BLaER1 (cell line): ENCODE data around the gene SSMEM1.
"Not testable (repeated sequence)": the region's sequence is repeated elsewhere in the genome, so short reads cannot be mapped to it uniquely, and the experiment has no call there.

Experiments used
- H3K27ac ChIP-seq: shearing (Covaris generic); formaldehyde crosslinking; 2 replicates; pipeline ENCODE4 v1.8.1; 2022
- H3K27me3 ChIP-seq: shearing (Covaris generic); formaldehyde crosslinking; 2 replicates; pipeline ENCODE4 v1.8.1; 2022
- H3K36me3 ChIP-seq: shearing (Covaris generic); formaldehyde crosslinking; 2 replicates; pipeline ENCODE4 v1.8.1; 2022
- H3K4me1 ChIP-seq: shearing (Covaris generic); formaldehyde crosslinking; 2 replicates; pipeline ENCODE4 v1.8.1; 2022
- H3K4me2 ChIP-seq: shearing (Covaris generic); formaldehyde crosslinking; 2 replicates; pipeline ENCODE4 v1.8.1; 2022
- H3K4me3 ChIP-seq: shearing (Covaris generic); formaldehyde crosslinking; 2 replicates; pipeline ENCODE4 v1.8.1; 2022
- H3K9ac ChIP-seq: shearing (Covaris generic); formaldehyde crosslinking; 2 replicates; pipeline ENCODE4 v1.8.1; 2022
- H3K9me3 ChIP-seq: shearing (Covaris generic); formaldehyde crosslinking; 2 replicates; pipeline ENCODE4 v1.8.1; 2022
- H4K20me1 ChIP-seq: shearing (Covaris generic); formaldehyde crosslinking; 2 replicates; pipeline ENCODE4 v1.8.1; 2022
- Cebpa-rat ChIP-seq: shearing (Covaris generic); IDR thresholded peaks from 2 replicates; pipeline ENCODE4 v1.8.1; 2022

Gene SSMEM1

GRCh38 chr7:130226333-130226732 is 18.7 kb downstream of the SSMEM1 start:
- no peak overlapping the region for H3K27ac ChIP-seq
- H4K20me1 ChIP-seq: no peaks in the 10 kb centered on the region

GRCh38 chr7:130227883-130228575 is 20.4 kb downstream of the SSMEM1 start:
- Histone ChIP-seq H3K27me3 (no peaks in the 10 kb centered on the region), H3K4me3 (no peak overlapping the region), H3K4me1 (peaks cover 3% of the 10 kb centered on the region; the same call in 1 of the 2 replicates), H3K9ac (no peak overlapping the region), H3K27ac (no peak overlapping the region), H3K4me2 (0 out of 2 replicates have a peak overlapping the region, but pooled peaks have one; percentile 18), H3K9me3 (peaks cover 13% of the 10 kb centered on the region; the same call in 1 of the 2 replicates), H4K20me1 (no peaks in the 10 kb centered on the region), H3K36me3 (no peaks in the 10 kb centered on the region)
- TF ChIP-seq Cebpa-rat: no peak

More at GRCh38 chr7:130226333-130226732, 18.7 kb downstream of the SSMEM1 start:
- H3K4me1 ChIP-seq: peaks cover 3% of the 10 kb centered on the region; the same call in 1 of the 2 replicates
- no peak overlapping the region for H3K4me3 ChIP-seq
- no peaks in the 10 kb centered on the region for H3K27me3 ChIP-seq
- H3K4me2 ChIP-seq: no peak overlapping the region
- peaks cover 9% of the 10 kb centered on the region; the same call in 1 of the 2 replicates for H3K9me3 ChIP-seq
- TF ChIP-seq Cebpa-rat: no peak
- H3K36me3 ChIP-seq: no peaks in the 10 kb centered on the region
- no peak overlapping the region for H3K9ac ChIP-seq

- no peak overlapping the region for H3K27ac ChIP-seq
- H3K27me3 ChIP-seq: no peaks in the 10 kb centered on the region
- no peak for TF ChIP-seq Cebpa-rat
- H4K20me1 ChIP-seq: no peaks in the 10 kb centered on the region
- H3K4me2 ChIP-seq: peak overlapping the region; percentile 18; the same call in 1 of the 2 replicates
- no peak overlapping the region for H3K9ac ChIP-seq
- H3K9me3 ChIP-seq: peaks cover 13% of the 10 kb centered on the region; the same call in 1 of the 2 replicates
- H3K36me3 ChIP-seq: no peaks in the 10 kb centered on the region
- H3K4me3 ChIP-seq: no peak overlapping the region
- H3K4me1 ChIP-seq: peaks cover 3% of the 10 kb centered on the region; the same call in 1 of the 2 replicates
Measured at GRCh38 chr7:130228840-130229502, 21.3 kb downstream of the SSMEM1 start.

GRCh38 chr7:130229981-130230380 is 22.3 kb downstream of the SSMEM1 start:
- H3K4me2 ChIP-seq, H3K36me3 ChIP-seq, H4K20me1 ChIP-seq, H3K27ac ChIP-seq, H3K4me3 ChIP-seq, H3K27me3 ChIP-seq, H3K9ac ChIP-seq, H3K4me1 ChIP-seq: not testable (repeated sequence)
- H3K9me3 ChIP-seq: peaks cover 13% of the 10 kb centered on the region; the same call in 1 of the 2 replicates

GRCh38 chr7:130231792-130232191 is 24.1 kb downstream of the SSMEM1 start:
- H3K9me3 ChIP-seq: peaks cover 13% of the 10 kb centered on the region; the same call in 1 of the 2 replicates
- peaks cover 3% of the 10 kb centered on the region; the same call in 1 of the 2 replicates for H3K4me1 ChIP-seq
- no peak overlapping the region for H3K27ac ChIP-seq
- H3K9ac ChIP-seq: no peak overlapping the region
- no peaks in the 10 kb centered on the region for H3K36me3 ChIP-seq
- no peaks in the 10 kb centered on the region for H3K27me3 ChIP-seq
- TF ChIP-seq Cebpa-rat: no peak
- no peak overlapping the region for H3K4me2 ChIP-seq
- no peak overlapping the region for H3K4me3 ChIP-seq
- H4K20me1 ChIP-seq: no peaks in the 10 kb centered on the region

- H3K4me2 ChIP-seq: no peak overlapping the region
- H3K9ac ChIP-seq: no peak overlapping the region
- H4K20me1 ChIP-seq: no peaks in the 10 kb centered on the region
- H3K4me1 ChIP-seq: peaks cover 3% of the 10 kb centered on the region; the same call in 1 of the 2 replicates
- H3K36me3 ChIP-seq: no peaks in the 10 kb centered on the region
- H3K27ac ChIP-seq: no peak overlapping the region
- TF ChIP-seq Cebpa-rat: no peak
- H3K4me3 ChIP-seq: no peak overlapping the region
- H3K9me3 ChIP-seq: peaks cover 13% of the 10 kb centered on the region; the same call in 1 of the 2 replicates
- H3K27me3 ChIP-seq: no peaks in the 10 kb centered on the region
Measured at GRCh38 chr7:130232209-130232608, 24.5 kb downstream of the SSMEM1 start.

GRCh38 chr7:130234078-130234477 is 26.4 kb downstream of the SSMEM1 start:
- H3K27ac ChIP-seq: no peak overlapping the region
- peaks cover 13% of the 10 kb centered on the region; the same call in 1 of the 2 replicates for H3K9me3 ChIP-seq
- H4K20me1 ChIP-seq: no peaks in the 10 kb centered on the region
- H3K27me3 ChIP-seq: no peaks in the 10 kb centered on the region
- TF ChIP-seq Cebpa-rat: no peak
- H3K9ac ChIP-seq: no peak overlapping the region
- 0 out of 2 replicates have a peak, but pooled peaks cover under 1% of the 10 kb centered on the region for H3K4me1 ChIP-seq
- H3K4me3 ChIP-seq: no peak overlapping the region
- H3K4me2 ChIP-seq: no peak overlapping the region
- H3K36me3 ChIP-seq: no peaks in the 10 kb centered on the region

GRCh38 chr7:130236361-130236760 is 28.7 kb downstream of the SSMEM1 start:
- not testable (repeated sequence) for H3K36me3 ChIP-seq, H3K9ac ChIP-seq

GRCh38 chr7:130240240-130240639 is 32.6 kb downstream of the SSMEM1 start:
- Histone ChIP-seq H3K27ac (no peak overlapping the region), H3K4me3 (no peak overlapping the region), H3K4me2 (no peak overlapping the region), H3K9me3 (no peaks in the 10 kb centered on the region), H4K20me1 (no peaks in the 10 kb centered on the region), H3K36me3 (no peaks in the 10 kb centered on the region), H3K27me3 (no peaks in the 10 kb centered on the region), H3K9ac (no peak overlapping the region), H3K4me1 (no peaks in the 10 kb centered on the region)
- no peak for TF ChIP-seq Cebpa-rat

More at GRCh38 chr7:130236361-130236760, 28.7 kb downstream of the SSMEM1 start:
- H3K27ac ChIP-seq, H3K4me3 ChIP-seq, H3K27me3 ChIP-seq, H3K4me1 ChIP-seq, H3K4me2 ChIP-seq, H3K9me3 ChIP-seq, H4K20me1 ChIP-seq: not testable (repeated sequence)
